Measurements from ENCODE around the gene PRKAG2.

DNA sequence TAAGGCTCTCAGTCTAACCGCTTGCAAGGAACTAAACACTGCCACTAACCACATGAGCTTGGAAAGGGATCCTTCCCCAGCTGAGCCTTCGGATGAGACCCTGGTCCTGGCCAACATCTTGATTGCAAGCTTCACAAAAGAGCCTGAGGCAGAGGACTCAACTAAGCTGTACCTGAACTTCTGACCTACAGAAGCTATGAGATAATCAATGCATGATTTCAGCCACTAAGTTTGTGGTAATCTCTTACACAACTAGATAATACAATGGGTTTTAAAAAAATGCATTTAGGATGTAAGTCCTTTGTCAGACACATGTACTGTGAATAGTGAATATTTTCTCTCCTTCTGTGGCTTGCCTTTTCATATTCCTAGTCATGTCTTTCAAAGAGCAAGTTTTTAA lies 231.6 kb downstream of the PRKAG2 start:
- TF ChIP-seq, protein P1, sequence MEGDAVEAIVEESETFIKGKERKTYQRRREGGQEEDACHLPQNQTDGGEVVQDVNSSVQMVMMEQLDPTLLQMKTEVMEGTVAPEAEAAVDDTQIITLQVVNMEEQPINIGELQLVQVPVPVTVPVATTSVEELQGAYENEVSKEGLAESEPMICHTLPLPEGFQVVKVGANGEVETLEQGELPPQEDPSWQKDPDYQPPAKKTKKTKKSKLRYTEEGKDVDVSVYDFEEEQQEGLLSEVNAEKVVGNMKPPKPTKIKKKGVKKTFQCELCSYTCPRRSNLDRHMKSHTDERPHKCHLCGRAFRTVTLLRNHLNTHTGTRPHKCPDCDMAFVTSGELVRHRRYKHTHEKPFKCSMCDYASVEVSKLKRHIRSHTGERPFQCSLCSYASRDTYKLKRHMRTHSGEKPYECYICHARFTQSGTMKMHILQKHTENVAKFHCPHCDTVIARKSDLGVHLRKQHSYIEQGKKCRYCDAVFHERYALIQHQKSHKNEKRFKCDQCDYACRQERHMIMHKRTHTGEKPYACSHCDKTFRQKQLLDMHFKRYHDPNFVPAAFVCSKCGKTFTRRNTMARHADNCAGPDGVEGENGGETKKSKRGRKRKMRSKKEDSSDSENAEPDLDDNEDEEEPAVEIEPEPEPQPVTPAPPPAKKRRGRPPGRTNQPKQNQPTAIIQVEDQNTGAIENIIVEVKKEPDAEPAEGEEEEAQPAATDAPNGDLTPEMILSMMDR (IDR thresholded peaks at IDR 0.05): no peak
- no peak for TF ChIP-seq POLR2A (IDR thresholded peaks at IDR 0.05)

Data from thyroid gland (tissue), 4 donors.